GM18502 (cell line): Measurements from ENCODE around the gene SLC11A1.

Experiments used
- ATAC-seq: cut with Tn5 transposase; IDR thresholded peaks from one replicate; pipeline ENCODE4 v1.9.1; 2021; ENCODE audit warnings: mild to moderate bottlenecking; ENCODE audit not compliant: unreplicated experiment, poor library complexity

Gene SLC11A1

DNA sequence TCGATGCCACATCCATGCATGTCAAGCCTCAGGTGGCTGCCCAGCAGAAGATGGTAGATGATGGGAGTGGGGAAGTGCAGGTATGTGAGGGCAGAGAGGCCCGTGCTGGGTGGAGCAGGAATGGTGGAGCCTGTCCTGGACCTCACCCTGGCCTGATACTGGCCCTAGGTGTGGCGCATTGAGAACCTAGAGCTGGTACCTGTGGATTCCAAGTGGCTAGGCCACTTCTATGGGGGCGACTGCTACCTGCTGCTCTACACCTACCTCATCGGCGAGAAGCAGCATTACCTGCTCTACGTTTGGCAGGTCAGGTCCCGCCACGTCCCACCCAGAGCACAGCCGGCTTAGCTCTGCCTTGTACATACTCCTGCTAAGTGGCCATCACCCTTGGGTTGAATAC, 49.8 kb downstream of the SLC11A1 start:
- no peak for ATAC-seq

DNA sequence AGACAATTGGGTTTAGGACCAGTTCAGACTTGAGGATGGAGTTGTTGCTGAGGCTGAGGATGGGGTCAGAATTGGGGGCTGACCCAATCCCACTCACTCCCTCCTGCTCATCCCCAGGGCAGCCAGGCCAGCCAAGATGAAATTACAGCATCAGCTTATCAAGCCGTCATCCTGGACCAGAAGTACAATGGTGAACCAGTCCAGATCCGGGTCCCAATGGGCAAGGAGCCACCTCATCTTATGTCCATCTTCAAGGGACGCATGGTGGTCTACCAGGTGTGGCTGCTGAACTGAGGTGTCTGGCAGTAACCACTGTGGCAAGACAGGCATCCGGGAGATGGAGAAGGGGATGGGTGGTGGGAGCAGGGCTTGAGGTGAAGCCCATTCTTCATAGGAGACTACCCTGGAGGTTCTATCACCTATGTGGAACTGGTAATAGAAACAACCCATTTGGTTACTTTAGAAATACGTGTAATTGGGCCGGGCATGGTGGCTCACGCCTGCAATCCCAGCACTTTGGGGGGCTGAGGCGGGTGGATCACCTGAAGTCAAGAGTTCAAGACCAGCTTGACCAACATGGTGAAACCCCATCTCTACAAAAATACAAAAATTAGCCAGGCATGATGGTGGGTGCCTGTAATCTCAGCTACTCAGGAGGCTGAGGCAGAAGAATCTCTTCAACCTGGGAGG, 50.7 kb downstream of the SLC11A1 start:
- no peak for ATAC-seq

GRCh38 chr2:218434456-218434855, 52.4 kb downstream of the SLC11A1 start:
- no peak for ATAC-seq

DNA sequence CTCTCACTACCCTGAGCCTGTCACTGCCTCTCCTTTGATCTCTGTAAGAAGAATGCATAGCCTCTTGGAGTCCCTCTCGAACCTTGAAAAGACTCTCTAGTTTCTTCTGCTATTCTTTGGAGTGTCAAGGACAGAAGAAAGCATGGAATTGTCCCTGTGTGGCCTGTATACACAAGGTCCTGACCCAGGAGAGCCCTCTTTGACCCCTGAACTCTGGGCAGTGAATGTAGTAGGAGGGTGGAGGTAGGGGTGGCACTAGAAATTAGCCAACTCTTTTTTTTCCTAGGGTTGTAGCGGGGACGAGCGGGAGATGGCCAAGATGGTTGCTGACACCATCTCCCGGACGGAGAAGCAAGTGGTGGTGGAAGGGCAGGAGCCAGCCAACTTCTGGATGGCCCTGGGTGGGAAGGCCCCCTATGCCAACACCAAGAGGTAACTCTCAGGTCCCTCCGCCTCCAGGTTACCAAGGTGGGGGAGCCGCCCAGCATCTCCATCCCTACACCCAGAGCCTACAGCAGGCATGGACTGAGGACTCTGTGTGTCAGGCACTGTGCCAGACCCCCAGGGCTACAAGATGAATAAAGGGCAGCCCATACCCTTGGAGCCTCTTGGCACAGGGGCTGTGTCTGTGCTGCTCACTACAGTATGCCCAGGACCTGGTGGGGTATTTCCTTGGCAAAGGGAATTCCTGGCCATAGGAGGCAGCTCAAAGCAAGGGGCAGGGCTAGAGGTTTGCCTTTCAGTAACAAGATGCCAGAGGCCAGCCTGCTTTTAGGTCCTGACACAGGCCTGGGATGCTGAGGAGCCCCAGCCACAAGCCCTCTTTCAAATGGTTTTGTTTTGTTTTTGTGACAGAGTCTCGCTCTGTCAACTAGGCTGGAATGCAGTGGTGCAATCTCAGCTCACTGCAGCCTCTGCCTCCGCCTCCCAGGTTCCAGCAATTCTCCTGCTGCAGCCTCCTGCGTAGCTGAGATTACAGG, 53.2 kb downstream of the SLC11A1 start:
- no peak for ATAC-seq

GRCh38 chr2:218436992-218437391, 54.9 kb downstream of the SLC11A1 start:
- ATAC-seq = no peak

DNA sequence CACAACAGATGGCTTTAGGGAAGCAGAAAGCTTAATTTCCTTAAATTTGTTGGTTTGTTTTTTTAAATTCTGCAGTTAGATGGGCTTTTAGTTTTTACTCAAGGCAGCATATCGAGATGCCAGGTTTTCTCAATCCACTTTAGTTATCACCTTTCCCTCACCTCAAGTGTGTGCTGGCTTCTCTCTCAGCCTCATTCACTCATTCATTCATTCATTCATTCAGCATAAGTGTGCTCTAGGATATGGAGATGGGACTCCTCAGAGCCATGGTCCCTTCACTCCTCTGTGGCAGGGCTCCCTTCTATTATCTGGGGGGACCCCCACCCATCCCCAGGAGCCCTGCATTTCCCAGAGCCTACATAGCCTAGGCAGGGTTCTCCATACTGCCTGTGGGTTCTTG, 55.9 kb downstream of the SLC11A1 start:
- ATAC-seq = no peak

- ATAC-seq = no peak
These were observed 56.5 kb downstream of the SLC11A1 start for GRCh38 chr2:218438596-218438995.

GRCh38 chr2:218444692-218445357, 62.8 kb downstream of the SLC11A1 start:
- ATAC-seq = no peak

DNA sequence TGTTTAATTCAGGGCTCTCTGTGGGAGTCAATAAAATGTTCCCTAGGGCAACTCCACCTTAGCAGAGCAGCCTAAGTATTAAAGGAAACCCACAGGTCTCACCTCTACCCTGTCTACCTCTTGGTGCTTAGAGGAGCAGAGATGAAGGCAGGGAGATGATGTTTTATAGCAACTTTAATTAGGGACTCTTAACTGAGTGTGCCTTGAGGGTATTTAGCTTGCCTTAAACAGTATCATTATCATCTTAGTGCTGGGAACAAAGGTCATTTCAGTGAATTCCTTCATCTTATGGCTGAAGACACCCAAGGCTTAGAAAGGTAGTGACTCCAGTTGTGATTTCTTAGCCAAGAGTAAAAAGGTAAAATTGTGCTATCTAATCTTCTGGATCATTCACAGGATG, 63.5 kb downstream of the SLC11A1 start:
- no peak for ATAC-seq
